ENCODE measurements around the gene STAT6. TPM values are rescaled to one million over a fixed set of nuclear protein-coding genes. Genes with fewer than 3 reads are reported as not detected.

STAT6 gene
- total and polyA plus RNA-seq, 2 donors (not counting 1 experiment from before 2014, with no cell fraction given) = 544 to 736 TPM

DNA sequence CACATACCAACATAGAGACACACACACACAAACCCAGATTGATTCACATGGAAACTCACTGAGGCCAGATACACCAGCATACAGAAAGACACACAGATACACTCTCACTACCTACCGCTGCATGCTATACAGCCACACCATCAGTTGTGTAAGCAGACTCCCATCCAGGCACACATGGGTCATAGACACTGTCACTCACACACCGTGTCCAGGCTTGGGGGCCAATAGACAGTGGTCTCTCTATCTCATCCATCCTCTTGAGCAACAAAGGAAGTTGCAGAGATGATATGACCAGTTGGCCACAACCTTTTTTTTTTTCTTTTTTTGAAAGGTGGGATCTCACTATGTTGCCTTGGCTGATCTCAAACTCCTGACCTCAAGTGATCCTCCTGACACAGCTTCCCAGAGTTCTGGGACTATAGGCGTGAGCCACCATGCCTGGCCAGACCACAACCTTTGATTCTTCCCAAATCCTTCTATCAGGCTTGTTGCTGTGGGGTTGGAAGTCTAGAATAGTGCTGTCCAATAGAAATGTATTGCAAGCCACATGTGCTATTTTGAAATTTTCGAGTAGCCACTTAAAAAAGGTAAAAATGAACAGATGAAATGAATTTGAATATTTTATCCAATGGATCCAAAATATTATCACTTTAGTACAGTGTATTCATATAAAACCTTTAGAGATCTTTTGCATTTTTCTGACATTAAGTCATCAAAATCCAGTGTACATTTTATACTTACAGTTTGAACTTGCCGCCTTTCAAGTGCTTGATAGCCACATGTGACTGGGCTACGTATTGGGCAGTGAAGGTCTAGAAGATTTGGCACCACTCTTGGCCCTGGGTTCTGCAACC, 28.9 kb upstream of the STAT6 start:
- POLR2A ChIA-PET = no interaction called here

More for the DNA sequence above, 28.9 kb upstream of the STAT6 start:
- no peak for ATAC-seq (ENCODE audit: low read depth)
- no peaks in the 10 kb centered on the region for H4K20me1 ChIP-seq (ENCODE audit: control insufficient read depth, insufficient read depth, low read length, poor library complexity, severe bottlenecking)
- Mint-ChIP-seq H3K4me3 (no peak overlapping the region), H3K27ac (no peak overlapping the region), H3K9me3 (ENCODE audit: insufficient read depth) (no peaks in the 10 kb centered on the region), H3K4me1 (no peaks in the 10 kb centered on the region), H3K27me3 (no peaks in the 10 kb centered on the region)
- WGBS (ENCODE audit: insufficient coverage) = 80% methylated on average over 2 of the region's 6 CpGs
- H3K27ac ChIP-seq (ENCODE audit: low read length in 2 of 2) = no peak overlapping the region
- CTCF ChIA-PET = no interaction called here
- no peak overlapping the region for H2AFZ ChIP-seq (ENCODE audit: insufficient read depth, low read depth, low read length, poor library complexity, severe bottlenecking)
- no peak for DNase-seq
- no peaks in the 10 kb centered on the region for H3K36me3 ChIP-seq (replicated peaks in 1 of 2; ENCODE audit: control extremely low read depth in 1 of 2, control insufficient read depth in 1 of 2, extremely low read depth in 1 of 2, insufficient read depth in 2 of 2, low read length in 1 of 2)
- H3K4me2 ChIP-seq (replicated peaks; ENCODE audit: low read depth, low read length, poor library complexity, severe bottlenecking) = no peak overlapping the region
- no peak overlapping the region for H3K9ac ChIP-seq (ENCODE audit: low read length)
- H3K9me3 ChIP-seq (ENCODE audit: control extremely low read depth in 1 of 3, control insufficient read depth in 2 of 3, insufficient read depth in 1 of 3, low read length in 2 of 3) = no peaks in the 10 kb centered on the region
- intact Hi-C loops (cut with micrococcal nuclease) = no loop called here
- no peaks in the 10 kb centered on the region for H3K4me1 ChIP-seq (ENCODE audit: control insufficient read depth in 2 of 2, insufficient read depth in 2 of 2, low read length in 2 of 2)
- no peaks in the 10 kb centered on the region for H3K79me2 ChIP-seq (ENCODE audit: control insufficient read depth, insufficient read depth, low read length)
- no peaks in the 10 kb centered on the region for H3K27me3 ChIP-seq (replicated peaks in 1 of 4; ENCODE audit: control extremely low read depth in 1 of 4, control insufficient read depth in 3 of 4, insufficient read depth in 4 of 4, low read length in 3 of 4)
- no peak overlapping the region for H3K4me3 ChIP-seq (ENCODE audit: control extremely low read depth in 1 of 5, extremely low read depth in 1 of 5, insufficient read depth in 1 of 5, low read depth in 2 of 5, low read length in 4 of 5)
- TF ChIP-seq, protein P1, sequence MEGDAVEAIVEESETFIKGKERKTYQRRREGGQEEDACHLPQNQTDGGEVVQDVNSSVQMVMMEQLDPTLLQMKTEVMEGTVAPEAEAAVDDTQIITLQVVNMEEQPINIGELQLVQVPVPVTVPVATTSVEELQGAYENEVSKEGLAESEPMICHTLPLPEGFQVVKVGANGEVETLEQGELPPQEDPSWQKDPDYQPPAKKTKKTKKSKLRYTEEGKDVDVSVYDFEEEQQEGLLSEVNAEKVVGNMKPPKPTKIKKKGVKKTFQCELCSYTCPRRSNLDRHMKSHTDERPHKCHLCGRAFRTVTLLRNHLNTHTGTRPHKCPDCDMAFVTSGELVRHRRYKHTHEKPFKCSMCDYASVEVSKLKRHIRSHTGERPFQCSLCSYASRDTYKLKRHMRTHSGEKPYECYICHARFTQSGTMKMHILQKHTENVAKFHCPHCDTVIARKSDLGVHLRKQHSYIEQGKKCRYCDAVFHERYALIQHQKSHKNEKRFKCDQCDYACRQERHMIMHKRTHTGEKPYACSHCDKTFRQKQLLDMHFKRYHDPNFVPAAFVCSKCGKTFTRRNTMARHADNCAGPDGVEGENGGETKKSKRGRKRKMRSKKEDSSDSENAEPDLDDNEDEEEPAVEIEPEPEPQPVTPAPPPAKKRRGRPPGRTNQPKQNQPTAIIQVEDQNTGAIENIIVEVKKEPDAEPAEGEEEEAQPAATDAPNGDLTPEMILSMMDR (IDR thresholded peaks at IDR 0.05) = no peak
- no peak for TF ChIP-seq EZH2 (IDR thresholded peaks at IDR 0.05; ENCODE audit: borderline replicate concordance, insufficient read depth, low read depth, low read length, poor library complexity, severe bottlenecking)

All from B cell (primary cell).